AG04449 (cell line): Measurements from ENCODE around the gene THADA.

Experiments
- CTCF ChIA-PET: fragments of 350-600 bp; formaldehyde crosslinking; extraction: SDS; loops from one replicate; lab custom pipeline; 2021; ENCODE audit warnings: antibody characterized with exemption; lab: Yijun Ruan, JAX
- POLR2A ChIA-PET: fragments of 400-600, 350-600 bp; formaldehyde crosslinking; extraction: SDS; loops from one replicate; lab custom pipeline; 2020; ENCODE audit warnings: antibody characterized with exemption, inconsistent platforms; lab: Yijun Ruan, JAX
- DNase-seq: peaks from one replicate; pipeline ENCODE4 v3.0.0-alpha.2; 2010; ENCODE audit warnings: low read depth, low spot score
- H3K4me3 ChIP-seq: 2 replicates; pipeline ENCODE4 v1.5.1; 2011; ENCODE audit warnings: low read depth, mild to moderate bottlenecking, control low read depth, low read length
- CTCF ChIP-seq: IDR thresholded peaks from one replicate; pipeline ENCODE4 v1.5.1; 2011; ENCODE audit warnings: mild to moderate bottlenecking, moderate library complexity, low read length, control low read depth, inconsistent platforms; ENCODE audit not compliant: insufficient read depth; ENCODE audit errors: missing control alignments

Gene THADA

GRCh38 chr2:43309935-43310334 lies 285.9 kb downstream of the THADA start:
- CTCF ChIA-PET, result no interaction called here
- POLR2A ChIA-PET, result no interaction called here
- no peak for DNase-seq
- no peak for TF ChIP-seq CTCF
- H3K4me3 ChIP-seq, result no peak overlapping the region

GRCh38 chr2:43307973-43308372 lies 287.9 kb downstream of the THADA start:
- no peak for TF ChIP-seq CTCF
- CTCF ChIA-PET, result interaction anchor here (0.6 to 1.4 kb wide), 2 partner anchors 13 to 174 kb away, joined by 3 to 4 read pairs; no protein-coding TSS in a partner anchor
- POLR2A ChIA-PET, result no interaction called here
- DNase-seq, result no peak
- H3K4me3 ChIP-seq, result no peak overlapping the region

- ChIA-PET POLR2A (no interaction called here), CTCF (interaction anchor here (1.4 kb wide), 1 partner anchor 12 kb away, joined by 4 read pairs; no protein-coding TSS in a partner anchor)
- no peak for DNase-seq
- TF ChIP-seq CTCF, result no peak
- no peak overlapping the region for H3K4me3 ChIP-seq
These were observed 288.8 kb downstream of the THADA start for GRCh38 chr2:43307046-43307445.

- CTCF ChIA-PET, result interaction anchor here (1.1 kb wide), 1 partner anchor 12 kb away, joined by 3 read pairs; no protein-coding TSS in a partner anchor
- no peak overlapping the region for H3K4me3 ChIP-seq
- TF ChIP-seq CTCF, result no peak
- no peak for DNase-seq
- POLR2A ChIA-PET, result no interaction called here
These were observed 289.6 kb downstream of the THADA start for GRCh38 chr2:43306197-43306596.

- no peak for DNase-seq
- POLR2A ChIA-PET, result no interaction called here
- H3K4me3 ChIP-seq, result no peak overlapping the region
- no peak for TF ChIP-seq CTCF
- CTCF ChIA-PET, result interaction anchor here (1.1 kb wide), 1 partner anchor 13 kb away, joined by 3 read pairs; no protein-coding TSS in a partner anchor
These were observed 290.3 kb downstream of the THADA start for GRCh38 chr2:43305517-43305916.

- no peak for DNase-seq
- H3K4me3 ChIP-seq, result no peak overlapping the region
- CTCF ChIA-PET, result interaction anchor here (1.1 kb wide), 1 partner anchor 14 kb away, joined by 3 read pairs; no protein-coding TSS in a partner anchor
- POLR2A ChIA-PET, result no interaction called here
- TF ChIP-seq CTCF, result no peak
These were observed 290.8 kb downstream of the THADA start for GRCh38 chr2:43305012-43305411.
